Neural cell (in vitro differentiated cells): ENCODE measurements around the gene P2RX1. TPM values are rescaled to one million over a fixed set of nuclear protein-coding genes. Genes with fewer than 3 reads are reported as not detected.

ENCODE experiments used
- H2AFZ ChIP-seq: fragments of 200-600, 300-800 bp; sonication (generic), shearing (Covaris generic); 2 replicates; pipeline ENCODE4 v1.6.0; 2014; ENCODE audit warnings: low read depth, mild to moderate bottlenecking, antibody characterized with exemption, low read length, moderate library complexity
- H3F3A ChIP-seq: fragments of 200-600 bp; shearing (Covaris generic); 2 replicates; pipeline ENCODE4 v1.6.1; 2016; ENCODE audit warnings: mild to moderate bottlenecking, moderate library complexity, mixed read lengths, antibody characterized with exemption, low read length; ENCODE audit not compliant: insufficient read depth, poor library complexity, severe bottlenecking
- H3K27ac ChIP-seq: fragments of 200-600, 300-800 bp; sonication (generic), shearing (Covaris generic); 2 replicates; pipeline ENCODE4 v1.5.1; 2014; ENCODE audit warnings: mild to moderate bottlenecking, low read length, moderate library complexity
- H3K27me3 ChIP-seq: fragments of 300-800, 200-600 bp; sonication (generic), shearing (Covaris generic); 2 replicates; pipeline ENCODE4 v1.6.0; 2014; ENCODE audit warnings: mild to moderate bottlenecking, low read depth, low read length, moderate library complexity; ENCODE audit not compliant: insufficient read depth
- H3K36me3 ChIP-seq: fragments of 300-800, 200-600 bp; sonication (generic), shearing (Covaris generic); 2 replicates; pipeline ENCODE4 v1.5.1; 2014; ENCODE audit warnings: mild to moderate bottlenecking, antibody characterized with exemption, low read length, moderate library complexity; ENCODE audit not compliant: insufficient read depth
- H3K4me2 ChIP-seq: fragments of 300-800, 200-600 bp; sonication (generic), shearing (Covaris generic); 2 replicates; pipeline ENCODE4 v1.6.0; 2014; ENCODE audit warnings: mild to moderate bottlenecking, low read length
- H3K4me3 ChIP-seq: fragments of 300-800, 200-600 bp; sonication (generic), shearing (Covaris generic); 2 replicates; pipeline ENCODE4 v1.5.1; 2014; ENCODE audit warnings: mild to moderate bottlenecking, low read length, moderate library complexity
- H3K79me2 ChIP-seq: fragments of 200-600 bp; shearing (Covaris generic); replicated peaks from 2 replicates; pipeline ENCODE4 v1.6.0; 2014; ENCODE audit warnings: mild to moderate bottlenecking, low read length, moderate library complexity; ENCODE audit not compliant: insufficient read depth
- H3K9ac ChIP-seq: fragments of 300-800, 200-600 bp; sonication (generic), shearing (Covaris generic); 2 replicates; pipeline ENCODE4 v1.6.1; 2016; ENCODE audit warnings: mild to moderate bottlenecking, low read length, mixed read lengths
- H3K9me2 ChIP-seq: fragments of 200-600 bp; shearing (Covaris generic); 2 replicates; pipeline ENCODE4 v1.6.1; 2016; ENCODE audit warnings: mild to moderate bottlenecking, low read length, mixed read lengths; ENCODE audit not compliant: insufficient read depth
- H3K9me3 ChIP-seq: fragments of 200-600, 300-800 bp; sonication (generic), shearing (Covaris generic); 2 replicates; pipeline ENCODE4 v1.6.1; 2016; ENCODE audit warnings: mild to moderate bottlenecking, mixed run types, low read length, moderate library complexity, mixed read lengths
- H4K20me1 ChIP-seq: fragments of 200-600 bp; shearing (Covaris generic); 2 replicates; pipeline ENCODE4 v1.6.1; 2016; ENCODE audit warnings: mild to moderate bottlenecking, mixed run types; ENCODE audit not compliant: insufficient read depth
- CTCF ChIP-seq: fragments of 450-650 bp; IDR thresholded peaks from 2 replicates; pipeline ENCODE4 v1.5.1; 2014; ENCODE audit warnings: antibody characterized with exemption, mild to moderate bottlenecking, moderate library complexity; ENCODE audit not compliant: poor library complexity, severe bottlenecking
- EP300 ChIP-seq: fragments of 450-650 bp; conservative IDR thresholded peaks from 2 replicates; pipeline ENCODE4 v1.6.1; 2014; ENCODE audit warnings: antibody characterized with exemption, mild to moderate bottlenecking, moderate library complexity; ENCODE audit not compliant: poor library complexity, severe bottlenecking
- EZH2 ChIP-seq: fragments of 200-600, 300-800 bp; shearing (Covaris generic), sonication (generic); IDR thresholded peaks from 2 replicates; pipeline ENCODE4 v1.6.1; 2014; ENCODE audit warnings: antibody characterized with exemption, low read length, borderline replicate concordance, mild to moderate bottlenecking; ENCODE audit not compliant: insufficient read depth, poor library complexity, severe bottlenecking
- MXI1 ChIP-seq: fragments of 450-650 bp; conservative IDR thresholded peaks from 2 replicates; pipeline ENCODE4 v1.6.1; 2014; ENCODE audit warnings: antibody characterized with exemption, mild to moderate bottlenecking; ENCODE audit not compliant: poor library complexity, severe bottlenecking
- POLR2AphosphoS5 ChIP-seq: IDR thresholded peaks from 2 replicates; pipeline ENCODE4 v1.6.1; 2012
- RAD21 ChIP-seq: fragments of 450-650 bp; conservative IDR thresholded peaks from 2 replicates; pipeline ENCODE4 v1.6.1; 2014; ENCODE audit warnings: antibody characterized with exemption, mild to moderate bottlenecking, moderate library complexity
- REST ChIP-seq: IDR thresholded peaks from 2 replicates; pipeline ENCODE4 v1.6.1; 2012; ENCODE audit warnings: borderline replicate concordance
- SMC3 ChIP-seq: fragments of 450-650 bp; conservative IDR thresholded peaks from 2 replicates; pipeline ENCODE4 v1.6.1; 2014; ENCODE audit warnings: antibody characterized with exemption, mild to moderate bottlenecking, moderate library complexity; ENCODE audit not compliant: poor library complexity
- TAF1 ChIP-seq: IDR thresholded peaks from 2 replicates; pipeline ENCODE4 v1.6.1; 2012; ENCODE audit warnings: low read depth
- polyA plus RNA-seq: library from polyadenylated mRNA; depleted of rRNA; stranded (reverse); fragments of >200 nt; gene quantifications from 2 replicates; pipeline ENCODE4 v1.2.3, GENCODE V29; 2014

Gene P2RX1
- polyA plus RNA-seq, 1 donor from 2014 or later: not detected

- H3K27ac ChIP-seq: no peak overlapping the region
- no peaks in the 10 kb centered on the region for H3K79me2 ChIP-seq
- H3K9me2 ChIP-seq: no peaks in the 10 kb centered on the region
- H3K9ac ChIP-seq: no peak overlapping the region
- no peaks in the 10 kb centered on the region for H3K36me3 ChIP-seq
- no peak overlapping the region for H2AFZ ChIP-seq
- no peaks in the 10 kb centered on the region for H3K27me3 ChIP-seq
- no peak overlapping the region for H3K4me2 ChIP-seq
- TF ChIP-seq CTCF: no peak
- TF ChIP-seq RAD21: no peak
- no peak for TF ChIP-seq EZH2
- no peak for TF ChIP-seq SMC3
- TF ChIP-seq MXI1: no peak
- TF ChIP-seq EP300: no peak
- TF ChIP-seq TAF1: no peak
- TF ChIP-seq REST: no peak
- no peak for TF ChIP-seq POLR2AphosphoS5
- H3K9me3 ChIP-seq: no peaks in the 10 kb centered on the region
- no peak overlapping the region for H3K4me3 ChIP-seq
- no peaks in the 10 kb centered on the region for H4K20me1 ChIP-seq
- no peaks in the 10 kb centered on the region for H3F3A ChIP-seq
Measured at GRCh38 chr17:3937359-3937758, 21.1 kb upstream of the P2RX1 start.

- no peak overlapping the region for H2AFZ ChIP-seq
- TF ChIP-seq TAF1: no peak
- no peak overlapping the region for H3K4me2 ChIP-seq
- no peak overlapping the region for H3K9ac ChIP-seq
- H3K4me3 ChIP-seq: no peak overlapping the region
- H3K36me3 ChIP-seq: no peaks in the 10 kb centered on the region
- H3K79me2 ChIP-seq: no peaks in the 10 kb centered on the region
- no peak overlapping the region for H3K27ac ChIP-seq
- H3K9me3 ChIP-seq: no peaks in the 10 kb centered on the region
- H3K9me2 ChIP-seq: no peaks in the 10 kb centered on the region
- H4K20me1 ChIP-seq: no peaks in the 10 kb centered on the region
- H3F3A ChIP-seq: no peaks in the 10 kb centered on the region
- H3K27me3 ChIP-seq: no peaks in the 10 kb centered on the region
Measured at GRCh38 chr17:3935825-3936355, 19.6 kb upstream of the P2RX1 start.

- no peak overlapping the region for H3K4me3 ChIP-seq
- H3K9ac ChIP-seq: no peak overlapping the region
- H3K4me2 ChIP-seq: no peak overlapping the region
- no peak overlapping the region for H2AFZ ChIP-seq
- no peaks in the 10 kb centered on the region for H3K36me3 ChIP-seq
- H3F3A ChIP-seq: no peaks in the 10 kb centered on the region
- no peak overlapping the region for H3K27ac ChIP-seq
- H4K20me1 ChIP-seq: no peaks in the 10 kb centered on the region
- H3K9me2 ChIP-seq: no peaks in the 10 kb centered on the region
- no peaks in the 10 kb centered on the region for H3K79me2 ChIP-seq
- TF ChIP-seq MXI1: no peak
- peak; percentile 25 for TF ChIP-seq CTCF
- H3K9me3 ChIP-seq: no peaks in the 10 kb centered on the region
- no peaks in the 10 kb centered on the region for H3K27me3 ChIP-seq
Measured at GRCh38 chr17:3935140-3935542, 18.9 kb upstream of the P2RX1 start.
